KMS-11 (cell line): ENCODE measurements around the gene PRKCH.

ENCODE experiments used
- H2AFZ ChIP-seq: fragments of 200-600 bp; sonication (generic); 2 replicates; pipeline ENCODE4 v1.6.1; 2016; ENCODE audit warnings: antibody characterized with exemption, mixed run types, low read depth
- H3K27ac ChIP-seq: fragments of 200-600 bp; sonication (generic); 2 replicates; pipeline ENCODE4 v1.6.1; 2016; ENCODE audit warnings: mild to moderate bottlenecking, mixed run types
- H3K27me3 ChIP-seq: fragments of 200-600 bp; sonication (generic); 2 replicates; pipeline ENCODE4 v1.6.1; 2017; ENCODE audit warnings: mild to moderate bottlenecking, low read depth, mixed run types, moderate library complexity; ENCODE audit not compliant: insufficient read depth
- H3K36me3 ChIP-seq: fragments of 200-600 bp; sonication (generic); 2 replicates; pipeline ENCODE4 v1.6.1; 2017; ENCODE audit warnings: mild to moderate bottlenecking, mixed run types; ENCODE audit not compliant: insufficient read depth
- H3K4me1 ChIP-seq: fragments of 200-600 bp; sonication (generic); 2 replicates; pipeline ENCODE4 v1.6.1; 2016; ENCODE audit warnings: mild to moderate bottlenecking, low read depth, mixed run types; ENCODE audit not compliant: poor library complexity, severe bottlenecking
- H3K4me2 ChIP-seq: fragments of 200-600 bp; sonication (generic); 2 replicates; pipeline ENCODE4 v1.7.0; 2016; ENCODE audit warnings: mild to moderate bottlenecking, mixed run types
- H3K4me3 ChIP-seq: fragments of 200-600 bp; sonication (generic); IDR thresholded peaks from 2 replicates; pipeline ENCODE4 v1.6.1; 2017; ENCODE audit warnings: low read depth, low read length, mixed read lengths; ENCODE audit not compliant: insufficient read depth
- H3K79me2 ChIP-seq: fragments of 200-600 bp; sonication (generic); 2 replicates; pipeline ENCODE4 v1.6.1; 2016; ENCODE audit warnings: low read depth, mixed run types; ENCODE audit not compliant: insufficient read depth
- H3K9ac ChIP-seq: fragments of 200-600 bp; sonication (generic); 2 replicates; pipeline ENCODE4 v1.6.1; 2016; ENCODE audit warnings: mild to moderate bottlenecking, mixed run types
- H4K20me1 ChIP-seq: fragments of 200-600 bp; sonication (generic); 2 replicates; pipeline ENCODE4 v1.6.1; 2016; ENCODE audit warnings: mild to moderate bottlenecking, mixed run types; ENCODE audit not compliant: insufficient read depth
- TF ChIP-seq, protein P1 (sequence below): fragments of 200-600 bp; sonication (generic); conservative IDR thresholded peaks from 2 replicates; pipeline ENCODE4 v1.6.1; 2017; ENCODE audit warnings: low read depth, mild to moderate bottlenecking, antibody characterized with exemption, low read length, moderate library complexity, mixed read lengths

PRKCH gene

DNA sequence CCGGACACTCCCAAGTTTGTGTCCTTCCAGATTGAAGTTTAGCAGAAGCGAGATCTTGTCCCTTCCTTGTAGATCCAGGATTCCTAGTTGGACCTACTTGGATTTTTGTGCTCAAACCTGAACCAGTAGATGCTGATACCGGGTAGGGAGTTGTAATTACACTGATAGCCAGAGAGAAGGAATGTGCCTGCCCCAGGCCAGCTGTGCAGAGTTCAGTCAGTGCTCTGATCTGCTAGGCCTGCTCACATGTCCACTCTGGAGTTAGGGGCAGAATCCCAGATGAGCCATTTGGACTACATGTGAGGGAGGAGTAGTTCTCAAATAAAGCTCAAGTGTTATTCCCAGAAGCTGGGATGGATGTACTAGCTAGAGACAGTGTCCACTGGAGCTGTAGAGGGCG, 65.7 kb downstream of the PRKCH start:
- Histone ChIP-seq H3K4me1 (no peaks in the 10 kb centered on the region), H3K27ac (no peak overlapping the region), H4K20me1 (no peaks in the 10 kb centered on the region), H3K27me3 (no peaks in the 10 kb centered on the region), H3K36me3 (no peaks in the 10 kb centered on the region), H2AFZ (no peak overlapping the region), H3K79me2 (no peaks in the 10 kb centered on the region), H3K4me2 (no peak overlapping the region), H3K9ac (no peak overlapping the region), H3K4me3 (no peak overlapping the region)
- TF ChIP-seq, protein P1, sequence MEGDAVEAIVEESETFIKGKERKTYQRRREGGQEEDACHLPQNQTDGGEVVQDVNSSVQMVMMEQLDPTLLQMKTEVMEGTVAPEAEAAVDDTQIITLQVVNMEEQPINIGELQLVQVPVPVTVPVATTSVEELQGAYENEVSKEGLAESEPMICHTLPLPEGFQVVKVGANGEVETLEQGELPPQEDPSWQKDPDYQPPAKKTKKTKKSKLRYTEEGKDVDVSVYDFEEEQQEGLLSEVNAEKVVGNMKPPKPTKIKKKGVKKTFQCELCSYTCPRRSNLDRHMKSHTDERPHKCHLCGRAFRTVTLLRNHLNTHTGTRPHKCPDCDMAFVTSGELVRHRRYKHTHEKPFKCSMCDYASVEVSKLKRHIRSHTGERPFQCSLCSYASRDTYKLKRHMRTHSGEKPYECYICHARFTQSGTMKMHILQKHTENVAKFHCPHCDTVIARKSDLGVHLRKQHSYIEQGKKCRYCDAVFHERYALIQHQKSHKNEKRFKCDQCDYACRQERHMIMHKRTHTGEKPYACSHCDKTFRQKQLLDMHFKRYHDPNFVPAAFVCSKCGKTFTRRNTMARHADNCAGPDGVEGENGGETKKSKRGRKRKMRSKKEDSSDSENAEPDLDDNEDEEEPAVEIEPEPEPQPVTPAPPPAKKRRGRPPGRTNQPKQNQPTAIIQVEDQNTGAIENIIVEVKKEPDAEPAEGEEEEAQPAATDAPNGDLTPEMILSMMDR: no peak

DNA sequence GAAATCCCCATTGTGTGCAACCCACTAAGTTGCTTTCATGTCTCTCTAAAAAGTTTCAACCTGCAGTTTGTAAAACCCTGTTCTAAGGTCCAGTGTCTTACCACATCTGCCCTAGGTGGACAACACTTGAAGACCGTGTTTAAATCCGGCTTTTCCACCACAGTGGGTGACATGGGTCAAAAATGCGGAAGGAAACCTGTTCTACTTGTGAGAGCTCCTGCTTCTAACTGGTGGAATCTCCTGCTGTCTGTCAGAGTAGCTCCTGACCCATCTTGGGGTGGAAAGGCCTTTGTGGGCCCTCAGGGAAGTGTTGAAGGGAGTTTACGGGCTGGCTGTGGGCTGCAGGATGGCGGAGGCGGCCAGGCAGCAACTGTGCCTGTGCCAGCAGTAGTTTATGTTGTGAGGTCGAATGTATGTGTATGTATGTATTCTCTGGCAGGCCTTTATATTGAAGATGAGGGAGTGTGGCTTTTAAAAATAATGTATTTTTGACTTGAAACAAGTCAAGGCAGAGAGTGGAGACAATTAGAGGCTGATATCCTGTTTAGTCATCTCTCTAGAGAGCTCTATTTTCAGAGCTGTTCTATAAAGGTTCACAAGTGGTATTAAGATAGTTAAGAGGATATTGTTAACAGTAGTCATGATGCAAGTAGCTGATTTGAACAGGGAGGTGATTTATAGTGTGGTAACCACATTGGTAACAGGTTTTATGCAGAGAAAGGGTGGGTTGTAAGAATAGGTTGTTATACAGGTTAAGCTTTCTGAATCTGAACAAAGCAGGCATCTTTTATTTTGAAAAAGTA, 67.0 kb downstream of the PRKCH start:
- Histone ChIP-seq H3K79me2 (no peaks in the 10 kb centered on the region), H3K4me3 (no peak overlapping the region), H3K27ac (no peak overlapping the region), H2AFZ (no peak overlapping the region), H3K4me1 (no peaks in the 10 kb centered on the region), H3K9ac (no peak overlapping the region), H4K20me1 (no peaks in the 10 kb centered on the region), H3K4me2 (no peak overlapping the region), H3K36me3 (no peaks in the 10 kb centered on the region), H3K27me3 (no peaks in the 10 kb centered on the region)
- TF ChIP-seq, protein P1: no peak

DNA sequence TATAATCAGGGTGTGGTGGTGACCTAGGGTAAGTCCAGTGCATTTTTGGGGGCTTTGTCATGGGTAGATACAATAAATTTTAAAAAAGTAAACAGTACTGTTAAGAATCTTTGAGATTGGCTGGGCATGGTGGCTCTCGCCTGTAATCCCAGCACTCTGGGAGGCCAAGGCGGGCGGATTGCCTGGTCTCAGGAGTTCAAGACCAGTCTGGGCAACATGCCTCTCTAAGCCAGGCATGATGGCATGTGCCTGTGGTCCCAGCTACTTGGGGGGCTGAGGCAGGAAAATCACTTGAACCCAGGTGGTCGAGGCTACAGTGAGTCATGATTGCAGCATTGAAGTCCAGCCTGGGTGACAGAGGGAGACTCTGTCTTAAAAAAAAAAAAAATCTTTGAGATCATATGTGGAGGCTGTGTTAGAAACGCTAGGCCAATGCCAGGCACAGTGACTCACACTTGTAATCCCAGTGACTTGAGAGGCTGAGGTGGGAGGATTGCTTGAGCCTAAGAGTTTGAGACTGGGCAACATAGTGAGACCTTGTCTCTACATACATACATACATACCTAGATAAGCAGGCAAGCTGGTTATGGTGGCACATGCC, 67.7 kb downstream of the PRKCH start:
- no peak overlapping the region for H2AFZ ChIP-seq
- no peaks in the 10 kb centered on the region for H3K27me3 ChIP-seq
- no peaks in the 10 kb centered on the region for H3K4me1 ChIP-seq
- H3K79me2 ChIP-seq: no peaks in the 10 kb centered on the region
- no peak overlapping the region for H3K27ac ChIP-seq
- no peak overlapping the region for H3K9ac ChIP-seq
- no peaks in the 10 kb centered on the region for H4K20me1 ChIP-seq
- TF ChIP-seq, protein P1: no peak
- no peak overlapping the region for H3K4me2 ChIP-seq
- no peaks in the 10 kb centered on the region for H3K36me3 ChIP-seq
- no peak overlapping the region for H3K4me3 ChIP-seq

DNA sequence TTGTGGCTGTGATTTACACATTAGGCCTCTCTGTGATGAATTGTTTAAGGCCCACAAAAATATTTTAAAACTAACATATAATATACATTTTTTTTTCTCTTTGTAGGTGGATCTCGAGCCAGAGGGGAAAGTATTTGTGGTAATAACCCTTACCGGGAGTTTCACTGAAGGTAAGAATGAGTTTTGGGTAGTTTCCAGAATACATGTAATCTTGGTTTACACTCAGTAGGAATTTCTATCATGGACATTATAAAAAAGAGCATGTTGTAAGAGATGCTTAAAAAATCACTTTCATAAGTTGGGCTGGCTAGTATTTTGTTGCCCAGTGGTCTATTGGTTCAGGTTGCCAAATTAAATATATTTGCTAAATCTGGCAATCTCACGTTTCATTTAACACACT, 69.7 kb downstream of the PRKCH start:
- Histone ChIP-seq H3K4me2 (no peak overlapping the region), H4K20me1 (no peaks in the 10 kb centered on the region), H3K27me3 (no peaks in the 10 kb centered on the region), H3K9ac (no peak overlapping the region), H3K4me1 (no peaks in the 10 kb centered on the region), H3K4me3 (no peak overlapping the region), H3K36me3 (no peaks in the 10 kb centered on the region), H2AFZ (no peak overlapping the region), H3K79me2 (no peaks in the 10 kb centered on the region), H3K27ac (no peak overlapping the region)
- TF ChIP-seq, protein P1: no peak
